ENCODE measurements around the gene ADPRM.

DNA sequence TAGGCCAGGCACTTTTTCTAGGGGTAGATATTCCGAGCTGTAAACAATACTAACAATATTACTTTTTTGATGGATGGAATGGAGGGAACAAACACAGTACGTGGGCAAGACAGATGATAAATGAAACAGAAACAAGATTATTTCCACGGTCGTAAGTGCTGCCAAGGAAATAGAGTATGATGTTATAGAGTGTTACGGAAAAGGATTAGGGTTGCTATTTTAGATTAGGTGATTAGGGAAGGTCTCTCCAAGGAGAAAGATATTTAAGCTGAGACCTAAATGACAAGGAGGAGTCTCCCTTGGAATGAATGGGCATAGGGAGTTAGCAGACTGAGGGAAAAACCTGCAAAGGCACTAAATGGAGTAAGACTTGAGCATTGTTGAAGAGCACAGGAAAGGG is 8.3 kb downstream of the ADPRM start:
- TF ChIP-seq, protein P1, sequence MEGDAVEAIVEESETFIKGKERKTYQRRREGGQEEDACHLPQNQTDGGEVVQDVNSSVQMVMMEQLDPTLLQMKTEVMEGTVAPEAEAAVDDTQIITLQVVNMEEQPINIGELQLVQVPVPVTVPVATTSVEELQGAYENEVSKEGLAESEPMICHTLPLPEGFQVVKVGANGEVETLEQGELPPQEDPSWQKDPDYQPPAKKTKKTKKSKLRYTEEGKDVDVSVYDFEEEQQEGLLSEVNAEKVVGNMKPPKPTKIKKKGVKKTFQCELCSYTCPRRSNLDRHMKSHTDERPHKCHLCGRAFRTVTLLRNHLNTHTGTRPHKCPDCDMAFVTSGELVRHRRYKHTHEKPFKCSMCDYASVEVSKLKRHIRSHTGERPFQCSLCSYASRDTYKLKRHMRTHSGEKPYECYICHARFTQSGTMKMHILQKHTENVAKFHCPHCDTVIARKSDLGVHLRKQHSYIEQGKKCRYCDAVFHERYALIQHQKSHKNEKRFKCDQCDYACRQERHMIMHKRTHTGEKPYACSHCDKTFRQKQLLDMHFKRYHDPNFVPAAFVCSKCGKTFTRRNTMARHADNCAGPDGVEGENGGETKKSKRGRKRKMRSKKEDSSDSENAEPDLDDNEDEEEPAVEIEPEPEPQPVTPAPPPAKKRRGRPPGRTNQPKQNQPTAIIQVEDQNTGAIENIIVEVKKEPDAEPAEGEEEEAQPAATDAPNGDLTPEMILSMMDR (IDR thresholded peaks at IDR 0.05) = no peak
- TF ChIP-seq EP300 (IDR thresholded peaks at IDR 0.05) (no peak), ZSCAN20 (CRISPR knock-in tag; IDR thresholded peaks at IDR 0.05) (no peak), RCOR1 (IDR thresholded peaks at IDR 0.05; ENCODE audit: low read depth, low read length) (no peak), POLR2AphosphoS2 (conservative IDR thresholded peaks at IDR 0.05; ENCODE audit: low read length) (no peak), RAD21 (conservative IDR thresholded peaks at IDR 0.05 in 1 of 2, IDR thresholded peaks at IDR 0.05 in 1 of 2) (no peak), NPAS2 (CRISPR knock-in tag; IDR thresholded peaks at IDR 0.05; ENCODE audit: borderline replicate concordance) (no peak)
- TF ChIP-seq, protein P2, sequence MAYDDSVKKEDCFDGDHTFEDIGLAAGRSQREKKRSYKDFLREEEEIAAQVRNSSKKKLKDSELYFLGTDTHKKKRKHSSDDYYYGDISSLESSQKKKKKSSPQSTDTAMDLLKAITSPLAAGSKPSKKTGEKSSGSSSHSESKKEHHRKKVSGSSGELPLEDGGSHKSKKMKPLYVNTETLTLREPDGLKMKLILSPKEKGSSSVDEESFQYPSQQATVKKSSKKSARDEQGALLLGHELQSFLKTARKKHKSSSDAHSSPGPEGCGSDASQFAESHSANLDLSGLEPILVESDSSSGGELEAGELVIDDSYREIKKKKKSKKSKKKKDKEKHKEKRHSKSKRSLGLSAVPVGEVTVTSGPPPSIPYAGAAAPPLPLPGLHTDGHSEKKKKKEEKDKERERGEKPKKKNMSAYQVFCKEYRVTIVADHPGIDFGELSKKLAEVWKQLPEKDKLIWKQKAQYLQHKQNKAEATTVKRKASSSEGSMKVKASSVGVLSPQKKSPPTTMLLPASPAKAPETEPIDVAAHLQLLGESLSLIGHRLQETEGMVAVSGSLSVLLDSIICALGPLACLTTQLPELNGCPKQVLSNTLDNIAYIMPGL (CRISPR knock-in tag; IDR thresholded peaks at IDR 0.05; ENCODE audit: borderline replicate concordance) = no peak
- TF ChIP-seq, protein P3, sequence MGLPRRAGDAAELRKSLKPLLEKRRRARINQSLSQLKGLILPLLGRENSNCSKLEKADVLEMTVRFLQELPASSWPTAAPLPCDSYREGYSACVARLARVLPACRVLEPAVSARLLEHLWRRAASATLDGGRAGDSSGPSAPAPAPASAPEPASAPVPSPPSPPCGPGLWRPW (IDR thresholded peaks at IDR 0.05) = no peak

Measured in A549 (cell line).